K562 (cell line): ENCODE data around the gene TLN1. TPM values are rescaled to one million over a fixed set of nuclear protein-coding genes. Genes with fewer than 3 reads are reported as not detected.

Source experiments
- ATAC-seq: fragments of 200-7000 bp; cut with Tn5 transposase; 3 replicates; pipeline ENCODE4 v1.9.1; 2020; ENCODE audit warnings: moderate library complexity
- BruUV-seq: library from RNA; stranded (reverse); fragments of 400-500 nt; replicated peaks from 2 replicates; lab custom pipeline; 2021; lab: Mats Ljungman, UMichigan
- CTCF ChIA-PET: fragments of 300-600 bp; formaldehyde crosslinking; extraction: SDS; loops from one replicate; lab custom pipeline; 2021; ENCODE audit warnings: low intra/inter-chr PET ratio; lab: Yijun Ruan, JAX
- POLR2A ChIA-PET: fragments of 300-600, 350-650 bp; sonication (Branson Sonifier 250); formaldehyde crosslinking; extraction: SDS; loops from one replicate; lab custom pipeline; 2021; ENCODE audit warnings: antibody characterized with exemption, inconsistent platforms; lab: Yijun Ruan, JAX
- DNase-seq, 4 experiments: peaks; one replicate each; pipeline versions ENCODE4 v3.0.0 to v3.0.0-alpha.2; 2011 to 2018; ENCODE audit warnings: low spot score in 3 of 4, mixed read lengths in 3 of 4; ENCODE audit errors: extremely low read depth in 1 of 4
- FAIRE-seq: peaks from 2 replicates; lab custom pipeline; 2011; peaks lifted over from hg19 to GRCh38; lab: Jason Lieb, UNC
- H2AFZ ChIP-seq: 2 replicates; pipeline ENCODE4 v1.6.0; 2011; ENCODE audit warnings: low read depth, low read length, control low read depth, inconsistent platforms
- H3K27ac ChIP-seq: fragments of 200-600 bp; 3 replicates; pipeline ENCODE4 v1.8.0; 2011; ENCODE audit warnings: low read depth, mild to moderate bottlenecking, control low read depth, inconsistent platforms, low read length, moderate library complexity, mixed read lengths; ENCODE audit errors: extremely low read depth
- H3K27me3 ChIP-seq, 2 experiments: fragments of 300-600 bp in 1 of 2; 2 replicates in 1 of 2; 3 replicates in 1 of 2; pipeline versions ENCODE4 v1.6.0 to v1.8.0; 2011; ENCODE audit warnings: inconsistent platforms in 2 of 2, low read length in 2 of 2, mild to moderate bottlenecking in 1 of 2, mixed read lengths in 1 of 2, moderate library complexity in 1 of 2; ENCODE audit not compliant: control insufficient read depth in 2 of 2, insufficient read depth in 2 of 2
- H3K36me3 ChIP-seq: fragments of 300-600 bp; 3 replicates; pipeline ENCODE4 v1.8.0; 2011; ENCODE audit warnings: mild to moderate bottlenecking, low read length, inconsistent platforms; ENCODE audit not compliant: control insufficient read depth, insufficient read depth
- H3K4me1 ChIP-seq, 2 experiments: fragments of 200-600 bp in 1 of 2; replicated peaks in 1 of 2; 2 replicates in 1 of 2; 3 replicates in 1 of 2; pipeline versions ENCODE4 v1.5.1 to v1.8.0; 2011; ENCODE audit warnings: inconsistent platforms in 2 of 2, low read length in 2 of 2, mild to moderate bottlenecking in 1 of 2, mixed read lengths in 1 of 2, moderate library complexity in 1 of 2; ENCODE audit not compliant: control insufficient read depth in 2 of 2, insufficient read depth in 2 of 2
- H3K4me2 ChIP-seq: 2 replicates; pipeline ENCODE4 v1.6.1; 2011; ENCODE audit warnings: low read length, control low read depth, inconsistent platforms, mixed read lengths; ENCODE audit not compliant: insufficient read depth
- H3K4me3 ChIP-seq: fragments of 200-600 bp; sonication (generic), shearing (Covaris generic); 2 replicates; pipeline ENCODE4 v1.5.1; 2016; ENCODE audit warnings: control low read depth, inconsistent platforms
- H3K79me2 ChIP-seq: fragments of 200-600 bp; 3 replicates; pipeline ENCODE4 v1.8.0; 2011; ENCODE audit warnings: low read length, inconsistent platforms; ENCODE audit not compliant: control insufficient read depth, insufficient read depth
- H3K9ac ChIP-seq, 2 experiments: 2 replicates each; pipeline versions ENCODE4 v1.6.0 to v1.6.1; 2011; ENCODE audit warnings: low read depth in 2 of 2, low read length in 2 of 2, control low read depth in 1 of 2, inconsistent platforms in 1 of 2, mild to moderate bottlenecking in 1 of 2, mixed read lengths in 1 of 2; ENCODE audit not compliant: insufficient read depth in 1 of 2
- H3K9me1 ChIP-seq: one replicate; pipeline ENCODE4 v1.6.0; 2011; ENCODE audit warnings: inconsistent platforms, mild to moderate bottlenecking, low read length, moderate library complexity; ENCODE audit not compliant: control insufficient read depth, insufficient read depth
- H3K9me3 ChIP-seq: replicated peaks from 2 replicates; pipeline ENCODE4 v1.5.1; 2011; ENCODE audit warnings: low read depth, low read length, inconsistent platforms; ENCODE audit not compliant: control insufficient read depth, insufficient read depth
- H4K20me1 ChIP-seq: replicated peaks from 2 replicates; pipeline ENCODE4 v1.6.1; 2011; ENCODE audit warnings: low read length, inconsistent platforms, mixed read lengths; ENCODE audit not compliant: control insufficient read depth, insufficient read depth
- ADNP ChIP-seq: fragments of 200-800 bp; sonication (Bioruptor generic); IDR thresholded peaks from 2 replicates; pipeline ENCODE4 v1.6.1; 2016; ENCODE audit warnings: missing genetic modification characterization, missing compliant biosample characterization
- GABPA ChIP-seq: fragments of 200-800 bp; sonication (Bioruptor generic); conservative IDR thresholded peaks from 2 replicates; pipeline ENCODE4 v1.6.1; 2016; ENCODE audit warnings: low read depth, missing genetic modification characterization, missing compliant biosample characterization
- MTF1 ChIP-seq: fragments of 250-450 bp; sonication (Bioruptor Pico); IDR thresholded peaks from 2 replicates; pipeline ENCODE4 v1.9.0; 2021; ENCODE audit warnings: moderate library complexity, mild to moderate bottlenecking, inconsistent platforms, borderline replicate concordance
- MYNN ChIP-seq, 2 experiments: sonication (generic); formaldehyde crosslinking in 1 of 2; IDR thresholded peaks; 2 replicates each; pipeline versions ENCODE4 v1.5.0 to v1.6.1; 2016 to 2020; ENCODE audit warnings: antibody characterized with exemption in 1 of 2, missing genetic modification reagents in 1 of 2
- PATZ1 ChIP-seq: fragments of 250-450 bp; sonication (Bioruptor Pico); IDR thresholded peaks from 2 replicates; pipeline ENCODE4 v1.5.0; 2020; ENCODE audit warnings: mild to moderate bottlenecking, borderline replicate concordance
- ZNF184 ChIP-seq: sonication (generic); formaldehyde crosslinking; IDR thresholded peaks from 2 replicates; pipeline ENCODE4 v1.5.0; 2020; ENCODE audit warnings: missing genetic modification reagents
- ZNF316 ChIP-seq: fragments of 450-650 bp; IDR thresholded peaks from 2 replicates; pipeline ENCODE4 v1.6.1; 2016
- WGBS: fragments of 100-300 bp; shearing (Covaris generic); methylation state at CpG from one replicate; pipeline ENCODE4 v1.1.6; 2016; ENCODE audit warnings: low coverage, mixed read lengths; ENCODE audit not compliant: insufficient coverage; ENCODE audit errors: missing lambda C conversion rate; 5-methylcytosine and 5-hydroxymethylcytosine counted together
- in situ Hi-C: fragments of 300-500 bp; cut with MboI; formaldehyde crosslinking; loops from 4 replicates; pipeline ENCODE4 v1.15.0; 2018; ENCODE audit warnings: inconsistent platforms, mixed read lengths
- intact Hi-C: fragments of 100-400 bp; cut with micrococcal nuclease; formaldehyde crosslinking; loops from 2 replicates; pipeline ENCODE4 v1.14.2; 2022
- polyA plus RNA-seq, 8 experiments: library from polyadenylated mRNA; depleted of rRNA in 4 of 8; stranded (reverse) in 5 of 8; unstranded in 3 of 8; fragments of >200 nt; fragmentation: Nextera tagmentation in 2 of 8; fragmentation: Illumina TruSeq in 1 of 8; extraction: Ambion mirVana in 2 of 8; extraction: Trizol in 1 of 8; gene quantifications; 2 replicates each; pipeline versions ENCODE4 v1.2.1 to v1.2.3, GENCODE V29; 2011 to 2014; ENCODE audit warnings: inconsistent platforms in 1 of 8, missing spikeins in 1 of 8
- total RNA-seq, 7 experiments: library from RNA; depleted of rRNA in 6 of 7; stranded (reverse); fragments of >200 nt in 6 of 7; fragmentation: Illumina TruSeq in 2 of 7; extraction: Trizol in 2 of 7; gene quantifications; 2 replicates each; pipeline versions ENCODE4 v1.2.1 to v1.2.3, GENCODE V29; 2011 to 2021; ENCODE audit warnings: low replicate concordance in 1 of 7

The TLN1 gene
- total and polyA plus RNA-seq, 9 of the 15 experiments (the other 6 are each of a cell fraction or from before 2014, with no cell fraction given) = 3.6 to 240 (median 54.8) TPM

DNA sequence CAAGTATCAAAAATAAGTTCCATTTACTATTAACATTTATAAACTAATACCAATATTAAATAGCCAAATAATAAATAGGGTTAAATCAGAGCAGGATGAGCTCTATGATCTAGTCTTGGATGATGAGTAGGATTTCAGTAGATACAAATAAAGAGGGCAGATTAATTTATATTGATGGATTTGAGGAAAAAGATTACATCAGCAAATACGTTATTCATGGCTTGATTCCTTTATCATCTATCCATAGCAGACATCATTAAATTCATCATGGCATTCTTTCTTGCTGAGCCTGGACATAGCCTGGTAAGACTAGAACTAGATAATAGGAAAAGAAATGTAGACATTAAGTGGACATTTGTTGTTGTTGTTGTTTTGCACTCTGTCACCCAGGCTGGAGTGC lies 35.5 kb upstream of the TLN1 start:
- ChIA-PET POLR2A (interaction anchor here (1.0 kb wide), 1 partner anchor 8 kb away, joined by 3 read pairs; no protein-coding TSS in a partner anchor), CTCF (no interaction called here)
- H4K20me1 ChIP-seq = no peaks in the 10 kb centered on the region
- FAIRE-seq (no peak), ATAC-seq (no peak), DNase-seq (no peak)
- H3K27ac ChIP-seq = no peak overlapping the region
- intact Hi-C loops = no loop called here
- H3K9ac ChIP-seq = no peak overlapping the region
- no peak overlapping the region for H3K4me3 ChIP-seq
- WGBS = 82% methylated on average over 1 of the region's 1 CpG
- H2AFZ ChIP-seq = no peak overlapping the region
- H3K36me3 ChIP-seq = 0 out of 3 replicates have a peak, but pooled peaks cover 4% of the 10 kb centered on the region
- BruUV-seq = no TSS peak
- no peaks in the 10 kb centered on the region for H3K27me3 ChIP-seq
- peaks cover 0 to 7% of the 10 kb centered on the region in 2 experiments; a peak in 1 of 5 replicates for H3K4me1 ChIP-seq
- in situ Hi-C loops = no loop called here
- TF ChIP-seq ZNF184 (CRISPR knock-in tag) = no peak
- TF ChIP-seq MYNN (IDR thresholded peaks at IDR 0.05) = no peak
- no peak for TF ChIP-seq MYNN (CRISPR knock-in tag; IDR thresholded peaks at IDR 0.05)
- TF ChIP-seq GABPA (tag) = no peak
- no peak for TF ChIP-seq PATZ1 (CRISPR knock-in tag)
- TF ChIP-seq ADNP (tag) = no peak
- TF ChIP-seq MTF1 (CRISPR knock-in tag) = no peak
- TF ChIP-seq ZNF316 = peak; percentile 59
- H3K9me3 ChIP-seq = no peaks in the 10 kb centered on the region
- H3K4me2 ChIP-seq = no peak overlapping the region
- H3K79me2 ChIP-seq = peaks cover 28% of the 10 kb centered on the region
- H3K9me1 ChIP-seq = no peaks in the 10 kb centered on the region
